NCI-H460 (cell line): ENCODE results near the gene MAPK8. TPM values are rescaled to one million over a fixed set of nuclear protein-coding genes. Genes with fewer than 3 reads are reported as not detected.

Experiments used
- DNase-seq: peaks from one replicate; pipeline ENCODE4 v3.0.0-alpha.2; 2016; ENCODE audit warnings: low read depth; ENCODE audit errors: extremely low read depth
- total RNA-seq: library from RNA; depleted of rRNA; stranded (reverse); fragments of >200 nt; shearing (Covaris generic); gene quantifications from 2 replicates; pipeline ENCODE4 v1.2.3, GENCODE V29; 2014

Gene MAPK8
- total RNA-seq, 1 experiment from 2014 or later = 57.7 TPM

GRCh38 chr10:48290286-48290685 is 16.2 kb upstream of the MAPK8 start:
- DNase-seq = no peak

- DNase-seq = no peak
Observed at GRCh38 chr10:48291190-48291589, 15.3 kb upstream of the MAPK8 start.

GRCh38 chr10:48292616-48293015 is 13.9 kb upstream of the MAPK8 start:
- DNase-seq = no peak

GRCh38 chr10:48294431-48294830 is 12.0 kb upstream of the MAPK8 start:
- DNase-seq = no peak

GRCh38 chr10:48296576-48297098 is 9.8 kb upstream of the MAPK8 start:
- DNase-seq = no peak

GRCh38 chr10:48299066-48299465 is 7.4 kb upstream of the MAPK8 start:
- DNase-seq = no peak

GRCh38 chr10:48299692-48300091 is 6.8 kb upstream of the MAPK8 start:
- DNase-seq = no peak

GRCh38 chr10:48300556-48300955 is 5.9 kb upstream of the MAPK8 start:
- no peak for DNase-seq

GRCh38 chr10:48302515-48303476 is 3.7 kb upstream of the MAPK8 start:
- no peak for DNase-seq

- DNase-seq = no peak
Observed at GRCh38 chr10:48305905-48306264, 592 bp upstream of the MAPK8 start.

- DNase-seq = peak; percentile 7
Observed at GRCh38 chr10:48306870-48307710, 613 bp downstream of the MAPK8 start.

- DNase-seq = no peak
Observed at GRCh38 chr10:48307711-48308018, 1.2 kb downstream of the MAPK8 start.

GRCh38 chr10:48309711-48310226 is 3.3 kb downstream of the MAPK8 start:
- DNase-seq = no peak

GRCh38 chr10:48314107-48314506 is 7.6 kb downstream of the MAPK8 start:
- DNase-seq = no peak

- DNase-seq = no peak
Observed at GRCh38 chr10:48316236-48316635, 9.8 kb downstream of the MAPK8 start.

- DNase-seq = no peak
Observed at GRCh38 chr10:48317321-48317990, 11.0 kb downstream of the MAPK8 start.

- DNase-seq = no peak
Observed at GRCh38 chr10:48322017-48322416, 15.5 kb downstream of the MAPK8 start.

- no peak for DNase-seq
Observed at GRCh38 chr10:48324580-48324979, 18.1 kb downstream of the MAPK8 start.

GRCh38 chr10:48330269-48330668 is 23.8 kb downstream of the MAPK8 start:
- DNase-seq = no peak

GRCh38 chr10:48331436-48331835 is 25.0 kb downstream of the MAPK8 start:
- no peak for DNase-seq
